AG04450 (cell line): ENCODE data around the gene SERPINA12. TPM values are rescaled to one million over a fixed set of nuclear protein-coding genes. Genes with fewer than 3 reads are reported as not detected.

Experiments used
- CTCF ChIA-PET: fragments of 300-600, 350-600 bp; formaldehyde crosslinking; extraction: SDS; loops from one replicate; lab custom pipeline; 2022; ENCODE audit warnings: antibody characterized with exemption, inconsistent platforms; lab: Charles Lee
- POLR2A ChIA-PET: fragments of 350-600 bp; formaldehyde crosslinking; extraction: SDS; loops from one replicate; lab custom pipeline; 2021; ENCODE audit warnings: antibody characterized with exemption, inconsistent platforms; lab: Yijun Ruan, JAX
- DNase-seq: peaks from one replicate; pipeline ENCODE4 v3.0.0-alpha.2; 2011; ENCODE audit warnings: low read depth, low spot score
- H3K27ac ChIP-seq: one replicate; pipeline ENCODE4 v1.5.1; 2012; ENCODE audit warnings: low read depth, low read length, control low read depth
- H3K27me3 ChIP-seq: one replicate; pipeline ENCODE4 v1.6.0; 2012; ENCODE audit warnings: low read length; ENCODE audit not compliant: control insufficient read depth, insufficient read depth
- H3K4me3 ChIP-seq: 2 replicates; pipeline ENCODE4 v1.5.1; 2011; ENCODE audit warnings: mild to moderate bottlenecking, low read depth, low read length, control low read depth
- H3K9me3 ChIP-seq: 2 replicates; pipeline ENCODE4 v1.5.1; 2012; ENCODE audit warnings: low read length; ENCODE audit not compliant: control insufficient read depth, insufficient read depth
- polyA plus RNA-seq: library from polyadenylated mRNA; depleted of rRNA; stranded (reverse); fragments of >200 nt; gene quantifications from 2 replicates; pipeline ENCODE4 v1.2.3, GENCODE V29; 2011
- TF ChIP-seq, protein P1 (sequence below): IDR thresholded peaks from 2 replicates; pipeline ENCODE4 v1.5.1; 2011; ENCODE audit warnings: low read depth, low read length, control low read depth, inconsistent platforms

Gene SERPINA12
- polyA plus RNA-seq, 1 experiment, result not detected

DNA sequence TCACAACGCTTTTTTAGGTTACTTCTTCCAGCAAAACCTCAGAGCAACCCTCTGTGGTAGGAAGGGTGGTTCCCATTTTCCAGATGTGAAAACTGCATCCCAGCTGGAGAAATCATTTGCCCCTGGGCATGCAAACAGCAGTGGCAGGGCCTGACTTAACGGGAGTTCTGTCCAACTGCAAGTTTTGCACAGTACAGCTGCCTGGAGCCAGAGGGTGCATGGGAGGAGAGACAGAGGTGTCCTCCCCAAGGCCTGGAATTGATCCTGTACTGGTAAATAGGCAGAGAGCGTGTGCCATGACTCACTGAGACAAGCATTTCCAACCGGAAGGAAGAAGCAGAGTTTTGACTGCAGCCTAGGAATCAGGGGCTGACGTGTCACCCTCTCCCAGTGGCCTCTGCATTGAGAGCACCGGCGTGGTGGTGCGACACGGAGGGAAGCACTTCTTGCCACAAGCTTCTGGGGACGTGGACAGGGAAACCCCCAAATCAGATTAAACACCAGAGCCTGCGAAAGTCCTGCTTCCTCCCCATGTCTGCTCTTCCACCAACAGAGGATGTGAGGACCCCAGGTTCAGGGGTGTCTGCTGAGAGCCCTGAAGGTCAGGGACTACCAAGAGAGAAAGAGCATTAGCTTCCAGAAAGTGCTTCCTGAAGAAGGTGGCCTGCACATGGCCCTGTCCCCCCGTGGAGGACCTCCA lies 33.0 kb upstream of the SERPINA12 start:
- no peaks in the 10 kb centered on the region for H3K9me3 ChIP-seq
- H3K27me3 ChIP-seq, result no peaks in the 10 kb centered on the region
- TF ChIP-seq, protein P1, sequence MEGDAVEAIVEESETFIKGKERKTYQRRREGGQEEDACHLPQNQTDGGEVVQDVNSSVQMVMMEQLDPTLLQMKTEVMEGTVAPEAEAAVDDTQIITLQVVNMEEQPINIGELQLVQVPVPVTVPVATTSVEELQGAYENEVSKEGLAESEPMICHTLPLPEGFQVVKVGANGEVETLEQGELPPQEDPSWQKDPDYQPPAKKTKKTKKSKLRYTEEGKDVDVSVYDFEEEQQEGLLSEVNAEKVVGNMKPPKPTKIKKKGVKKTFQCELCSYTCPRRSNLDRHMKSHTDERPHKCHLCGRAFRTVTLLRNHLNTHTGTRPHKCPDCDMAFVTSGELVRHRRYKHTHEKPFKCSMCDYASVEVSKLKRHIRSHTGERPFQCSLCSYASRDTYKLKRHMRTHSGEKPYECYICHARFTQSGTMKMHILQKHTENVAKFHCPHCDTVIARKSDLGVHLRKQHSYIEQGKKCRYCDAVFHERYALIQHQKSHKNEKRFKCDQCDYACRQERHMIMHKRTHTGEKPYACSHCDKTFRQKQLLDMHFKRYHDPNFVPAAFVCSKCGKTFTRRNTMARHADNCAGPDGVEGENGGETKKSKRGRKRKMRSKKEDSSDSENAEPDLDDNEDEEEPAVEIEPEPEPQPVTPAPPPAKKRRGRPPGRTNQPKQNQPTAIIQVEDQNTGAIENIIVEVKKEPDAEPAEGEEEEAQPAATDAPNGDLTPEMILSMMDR, result no peak
- DNase-seq, result no peak
- H3K4me3 ChIP-seq, result no peak overlapping the region
- POLR2A ChIA-PET, result no interaction called here
- no peak overlapping the region for H3K27ac ChIP-seq
- CTCF ChIA-PET, result no interaction called here

DNA sequence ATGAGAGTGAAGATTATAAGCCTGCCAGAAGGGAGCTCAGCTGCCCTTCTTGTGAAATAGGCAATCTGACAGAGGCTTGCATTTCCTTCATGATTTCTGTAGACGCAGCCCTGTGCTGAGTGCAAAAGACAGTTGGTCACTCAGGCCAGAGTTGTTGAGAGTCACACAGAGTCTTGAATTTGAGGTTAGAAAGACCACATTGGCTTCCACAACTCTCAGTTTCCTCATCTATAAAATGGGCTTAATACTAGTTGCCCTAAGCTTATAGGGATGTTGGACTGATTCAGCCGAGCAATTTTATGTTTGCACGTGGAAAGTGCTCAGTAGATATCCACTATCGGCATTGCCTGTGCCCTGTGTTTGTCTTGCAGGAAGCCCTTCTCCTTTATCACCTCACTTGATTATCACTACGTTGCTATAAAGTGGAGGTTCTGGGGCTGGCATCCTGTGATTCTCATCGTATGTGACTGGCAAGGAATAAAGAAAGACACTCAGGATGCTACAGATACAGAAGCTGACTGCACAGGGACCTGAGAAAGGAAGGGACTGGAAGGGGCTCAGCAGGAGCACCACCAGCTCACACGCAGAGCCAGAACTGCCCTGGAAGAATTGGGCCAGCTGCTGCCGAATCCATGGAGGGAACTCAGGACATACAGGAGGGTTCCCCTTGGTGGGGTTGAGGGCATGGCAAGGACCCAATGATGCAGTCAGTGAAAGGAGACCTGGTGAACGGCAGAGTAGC lies 32.1 kb upstream of the SERPINA12 start:
- Histone ChIP-seq H3K27me3 (no peaks in the 10 kb centered on the region), H3K4me3 (no peak overlapping the region), H3K27ac (no peak overlapping the region), H3K9me3 (no peaks in the 10 kb centered on the region)
- DNase-seq, result no peak
- POLR2A ChIA-PET, result no interaction called here
- TF ChIP-seq, protein P1, result no peak
- CTCF ChIA-PET, result interaction anchor here (1.7 to 3.2 kb wide), 3 partner anchors 8 to 108 kb away, joined by 13 to 34 read pairs (median 13); no protein-coding TSS in a partner anchor

DNA sequence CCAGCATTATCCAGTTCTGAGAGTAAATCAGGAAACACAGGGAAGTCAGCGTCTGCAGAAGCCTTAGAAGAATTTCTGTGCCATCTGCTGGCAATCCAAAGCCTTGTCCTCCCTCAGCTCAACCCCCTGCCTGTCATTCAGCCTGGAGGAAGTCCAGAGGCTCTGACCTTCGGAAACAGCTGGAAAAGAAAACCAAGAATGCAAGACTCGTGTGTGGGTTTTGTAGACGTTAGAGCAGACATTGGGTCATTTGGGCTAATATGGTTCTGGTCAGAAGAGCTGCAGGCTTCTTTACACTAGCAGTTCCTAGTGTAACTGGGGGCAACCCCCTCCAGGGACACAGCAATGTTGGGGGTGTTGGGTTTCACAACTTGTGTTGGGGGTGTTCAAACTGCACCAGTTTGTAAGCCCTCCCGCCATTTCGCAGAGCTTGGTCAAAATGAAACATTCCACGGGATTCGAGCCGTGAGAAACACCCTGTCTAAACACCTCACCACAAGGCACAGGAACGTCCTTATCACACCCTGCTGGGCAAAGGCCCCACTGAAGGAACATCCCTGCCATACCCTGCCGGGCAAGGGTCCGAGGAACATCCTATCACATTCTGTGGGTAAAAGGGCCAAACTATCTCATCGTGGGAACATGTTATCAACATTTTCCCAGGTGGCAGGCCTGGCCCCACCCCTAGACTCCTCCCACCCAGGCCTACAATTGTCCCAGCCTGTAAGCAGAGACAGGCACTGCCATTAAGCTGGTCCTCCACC lies 30.9 kb upstream of the SERPINA12 start:
- no peak overlapping the region for H3K27ac ChIP-seq
- no peaks in the 10 kb centered on the region for H3K9me3 ChIP-seq
- H3K27me3 ChIP-seq, result peaks cover 2% of the 10 kb centered on the region
- TF ChIP-seq, protein P1, result no peak
- CTCF ChIA-PET, result interaction anchor here (0.6 to 3.2 kb wide), 8 partner anchors 9 to 185 kb away, joined by 3 to 34 read pairs (median 3); no protein-coding TSS in a partner anchor
- no peak overlapping the region for H3K4me3 ChIP-seq
- POLR2A ChIA-PET, result no interaction called here
- no peak for DNase-seq

DNA sequence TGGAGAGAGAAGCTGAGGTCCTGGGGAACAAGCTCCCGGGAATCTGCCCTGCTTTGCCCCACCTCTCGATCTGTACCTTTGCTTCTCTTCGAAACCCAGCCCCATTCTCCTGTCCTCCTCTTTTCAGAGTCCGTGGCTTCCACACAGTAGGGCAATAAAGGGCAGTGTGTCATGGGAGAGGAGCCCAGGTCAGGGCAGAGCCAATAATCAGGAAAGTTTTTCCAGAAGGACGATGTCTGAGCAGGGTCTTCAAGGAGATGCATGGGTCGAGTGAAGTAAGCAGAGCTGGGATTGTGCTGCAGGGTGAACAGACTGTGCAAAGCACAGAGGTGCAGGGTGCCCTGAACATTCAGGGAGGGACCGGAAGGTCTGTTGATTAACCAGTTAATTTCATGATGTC lies 29.9 kb upstream of the SERPINA12 start:
- no peak overlapping the region for H3K27ac ChIP-seq
- CTCF ChIA-PET, result interaction anchor here (0.8 to 3.2 kb wide), 5 partner anchors 10 to 116 kb away, joined by 3 to 34 read pairs (median 3); no protein-coding TSS in a partner anchor

More for the DNA sequence above, 29.9 kb upstream of the SERPINA12 start:
- Histone ChIP-seq H3K4me3 (no peak overlapping the region), H3K27me3 (peaks cover 2% of the 10 kb centered on the region), H3K9me3 (no peaks in the 10 kb centered on the region)
- POLR2A ChIA-PET, result no interaction called here
- TF ChIP-seq, protein P1, result no peak
- DNase-seq, result no peak
